Endothelial cell of umbilical vein (primary cell): Measurements from ENCODE around the gene GPR101. TPM values are rescaled to one million over a fixed set of nuclear protein-coding genes. Genes with fewer than 3 reads are reported as not detected.

Experiments used
- BruUV-seq: library from RNA; stranded (reverse); fragments of 400-500 nt; replicated peaks from 2 replicates; lab custom pipeline; 2021; lab: Mats Ljungman, UMichigan
- CTCF ChIA-PET: fragments of 300-600, 350-600 bp; sonication (Branson Sonifier 250); formaldehyde crosslinking; loops from one replicate; lab custom pipeline; 2021; ENCODE audit warnings: antibody characterized with exemption, inconsistent platforms; lab: Charles Lee
- POLR2A ChIA-PET: fragments of 300-600, 350-600 bp; sonication (Branson Sonifier 250); formaldehyde crosslinking; loops from one replicate; lab custom pipeline; 2021; ENCODE audit warnings: antibody characterized with exemption, inconsistent platforms; lab: Charles Lee
- DNase-seq: peaks from one replicate; pipeline ENCODE4 v3.0.0-alpha.2; 2011; ENCODE audit warnings: low read depth, low spot score
- FAIRE-seq: peaks from 2 replicates; lab custom pipeline; 2011; peaks lifted over from hg19 to GRCh38; lab: Jason Lieb, UNC
- H2AFZ ChIP-seq: 2 replicates; pipeline ENCODE4 v1.6.0; 2012; ENCODE audit warnings: low read depth, low read length, control low read depth, inconsistent platforms
- H3K27ac ChIP-seq: 2 replicates; pipeline ENCODE4 v1.5.1; 2011; ENCODE audit warnings: low read depth, mild to moderate bottlenecking, control low read depth, low read length, moderate library complexity; ENCODE audit not compliant: insufficient read depth
- H3K27me3 ChIP-seq, 2 experiments: 2 replicates each; pipeline versions ENCODE4 v1.6.0 to v1.6.1; 2011; ENCODE audit warnings: low read length in 2 of 2, mixed read lengths in 1 of 2; ENCODE audit not compliant: control insufficient read depth in 2 of 2, insufficient read depth in 2 of 2
- H3K36me3 ChIP-seq, 2 experiments: 2 replicates in 1 of 2; 3 replicates in 1 of 2; pipeline ENCODE4 v1.5.1; 2011; ENCODE audit warnings: low read length in 2 of 2, mild to moderate bottlenecking in 1 of 2, moderate library complexity in 1 of 2; ENCODE audit not compliant: control insufficient read depth in 2 of 2, insufficient read depth in 2 of 2; ENCODE audit errors: extremely low read depth in 1 of 2
- H3K4me1 ChIP-seq: 3 replicates; pipeline ENCODE4 v1.5.1; 2011; ENCODE audit warnings: mild to moderate bottlenecking, low read length; ENCODE audit not compliant: control insufficient read depth, insufficient read depth; ENCODE audit errors: extremely low read depth
- H3K4me2 ChIP-seq: 2 replicates; pipeline ENCODE4 v1.6.1; 2011; ENCODE audit warnings: low read length, control low read depth, mixed read lengths; ENCODE audit not compliant: insufficient read depth
- H3K4me3 ChIP-seq, 3 experiments: fragments of 200-600 bp in 1 of 3; sonication (generic), shearing (Covaris generic) in 1 of 3; replicated peaks in 1 of 3; 2 replicates each; pipeline ENCODE4 v1.5.1; 2011 to 2016; ENCODE audit warnings: control low read depth in 3 of 3, low read length in 3 of 3, mild to moderate bottlenecking in 2 of 3, inconsistent platforms in 1 of 3, low read depth in 1 of 3, moderate library complexity in 1 of 3; ENCODE audit not compliant: insufficient read depth in 1 of 3
- H3K79me2 ChIP-seq: 2 replicates; pipeline ENCODE4 v1.6.0; 2012; ENCODE audit warnings: low read length, inconsistent platforms; ENCODE audit not compliant: control insufficient read depth, insufficient read depth
- H3K9ac ChIP-seq: replicated peaks from 2 replicates; pipeline ENCODE3; 2011; ENCODE audit warnings: low read length, control low read depth; ENCODE audit not compliant: insufficient read depth; ENCODE audit errors: extremely low read depth
- H3K9me1 ChIP-seq: replicated peaks from 3 replicates; pipeline ENCODE4 v1.6.0; 2011; ENCODE audit warnings: mild to moderate bottlenecking, low read length; ENCODE audit not compliant: control insufficient read depth, insufficient read depth; ENCODE audit errors: extremely low read depth
- H3K9me3 ChIP-seq: replicated peaks from 2 replicates; pipeline ENCODE4 v1.5.1; 2012; ENCODE audit warnings: low read length, inconsistent platforms; ENCODE audit not compliant: control insufficient read depth, insufficient read depth
- H4K20me1 ChIP-seq: replicated peaks from 2 replicates; pipeline ENCODE3; 2011; ENCODE audit warnings: mild to moderate bottlenecking, low read length; ENCODE audit not compliant: control insufficient read depth, insufficient read depth; ENCODE audit errors: extremely low read depth
- CTCF ChIP-seq, 2 donors: IDR thresholded peaks; 1 replicate in 1 of 2; 2 replicates in 1 of 2; pipeline ENCODE4 v1.5.1; 2011; ENCODE audit warnings: low read length in 2 of 2, mild to moderate bottlenecking in 2 of 2, moderate library complexity in 2 of 2, control low read depth in 1 of 2, inconsistent platforms in 1 of 2, low read depth in 1 of 2; ENCODE audit not compliant: insufficient read depth in 1 of 2; ENCODE audit errors: extremely low read depth in 1 of 2
- EZH2 ChIP-seq: IDR thresholded peaks from 2 replicates; pipeline ENCODE4 v1.6.1; 2012; ENCODE audit warnings: borderline replicate concordance, low read depth, mild to moderate bottlenecking, moderate library complexity, low read length, inconsistent platforms; ENCODE audit not compliant: severe bottlenecking
- FOS ChIP-seq: IDR thresholded peaks from 2 replicates; pipeline ENCODE4 v1.6.1; 2011; ENCODE audit warnings: mild to moderate bottlenecking, low read length, moderate library complexity, borderline replicate concordance; ENCODE audit not compliant: insufficient read depth
- GATA2 ChIP-seq: IDR thresholded peaks from 2 replicates; pipeline ENCODE4 v1.7.0; 2011; ENCODE audit warnings: low read depth, mild to moderate bottlenecking, moderate library complexity, mixed read lengths, low read length; ENCODE audit not compliant: insufficient read length, insufficient read depth
- JUN ChIP-seq: IDR thresholded peaks from 2 replicates; pipeline ENCODE4 v1.6.1; 2011; ENCODE audit warnings: borderline replicate concordance, low read depth; ENCODE audit not compliant: insufficient read length, insufficient read depth
- MAX ChIP-seq: IDR thresholded peaks from 2 replicates; pipeline ENCODE4 v1.6.1; 2011; ENCODE audit not compliant: insufficient read depth, insufficient read length
- MYC ChIP-seq: IDR thresholded peaks from one replicate; pipeline ENCODE4 v1.6.1; 2011; ENCODE audit warnings: mild to moderate bottlenecking, low read depth, low read length
- POLR2A ChIP-seq: IDR thresholded peaks from 2 replicates; pipeline ENCODE4 v1.6.1; 2012; ENCODE audit warnings: low read depth, mild to moderate bottlenecking, control low read depth, low read length
- POLR2AphosphoS5 ChIP-seq: IDR thresholded peaks from 2 replicates; pipeline ENCODE4 v1.6.1; 2012; ENCODE audit warnings: low read depth, mild to moderate bottlenecking, control low read depth, low read length, moderate library complexity; ENCODE audit not compliant: insufficient read depth
- dilution Hi-C: fragments of 300-500 bp; cut with MboI; formaldehyde crosslinking; loops from one replicate; pipeline ENCODE4 v1.15.0; 2019; ENCODE audit warnings: low sequenced_read_pairs; ENCODE audit not compliant: extremely low pct_ligation_motif_present
- intact Hi-C: fragments of 100-400 bp; cut with micrococcal nuclease; formaldehyde crosslinking; loops from one replicate; pipeline ENCODE4 v1.10.0; 2022
- polyA plus RNA-seq, 4 experiments: library from polyadenylated mRNA; depleted of rRNA in 3 of 4; stranded (reverse) in 3 of 4; unstranded in 1 of 4; fragments of >200 nt; gene quantifications; 2 replicates each; pipeline versions ENCODE4 v1.2.1 to v1.2.3, GENCODE V29; 2011 to 2012; ENCODE audit warnings: missing spikeins in 1 of 4
- total RNA-seq: library from RNA; stranded (reverse); gene quantifications from 2 replicates; pipeline ENCODE4 v1.2.3, GENCODE V29; 2021

GPR101 gene
- total and polyA plus RNA-seq, 2 donors (not counting 3 experiments of a cell fraction or from before 2014, with no cell fraction given): not detected

GRCh38 chrX:137058339-137059127, 24.7 kb upstream of the GPR101 start:
- Histone ChIP-seq H3K9me3 (no peaks in the 10 kb centered on the region), H3K9ac (no peak overlapping the region), H3K27ac (no peak overlapping the region), H3K4me2 (no peak overlapping the region), H3K4me1 (no peaks in the 10 kb centered on the region), H3K79me2 (no peaks in the 10 kb centered on the region), H3K27me3 (peaks cover 3 to 14% of the 10 kb centered on the region in 2 experiments), H4K20me1 (no peaks in the 10 kb centered on the region), H3K36me3 (no peaks in the 10 kb centered on the region), H3K4me3 (no peak overlapping the region), H3K9me1 (no peaks in the 10 kb centered on the region), H2AFZ (no peak overlapping the region)
- dilution Hi-C loops: no loop called here
- no peak for DNase-seq
- POLR2A ChIA-PET: no interaction called here
- no TSS peak for BruUV-seq
- CTCF ChIA-PET: no interaction called here
- no peak for FAIRE-seq
- TF ChIP-seq FOS (no peak), MYC (no peak), POLR2A (no peak), EZH2 (no peak), GATA2 (no peak), POLR2AphosphoS5 (no peak), CTCF (IDR thresholded peaks at IDR 0.05; ENCODE audit: extremely low read depth in 1 of 2, insufficient read depth in 1 of 2, low read depth in 1 of 2, low read length in 2 of 2) (no peak), JUN (no peak), MAX (no peak)
- intact Hi-C loops: no loop called here
